T follicular helper cell (primary cell): ENCODE measurements around the gene SACM1L.

ENCODE experiments used
- DNase-seq: peaks from one replicate; pipeline ENCODE4 v3.0.0-alpha.2; 2020; ENCODE audit warnings: low read depth

The SACM1L gene

GRCh38 chr3:45785605-45786150 lies 96.5 kb downstream of the SACM1L start:
- no peak for DNase-seq

- no peak for DNase-seq
Observed at GRCh38 chr3:45786801-45787495, 97.8 kb downstream of the SACM1L start.

- DNase-seq = no peak
Observed at GRCh38 chr3:45787551-45787950, 98.4 kb downstream of the SACM1L start.

- DNase-seq = no peak
Observed at GRCh38 chr3:45789235-45789812, 100.1 kb downstream of the SACM1L start.

- no peak for DNase-seq
Observed at GRCh38 chr3:45790596-45790995, 101.4 kb downstream of the SACM1L start.

GRCh38 chr3:45792036-45792435 lies 102.8 kb downstream of the SACM1L start:
- no peak for DNase-seq

- DNase-seq = no peak
Observed at GRCh38 chr3:45792516-45793172, 103.4 kb downstream of the SACM1L start.

- DNase-seq = no peak
Observed at GRCh38 chr3:45793482-45794176, 104.4 kb downstream of the SACM1L start.

GRCh38 chr3:45794177-45794560 lies 105.0 kb downstream of the SACM1L start:
- DNase-seq = no peak

GRCh38 chr3:45794660-45795059 lies 105.5 kb downstream of the SACM1L start:
- DNase-seq = no peak
